HCT116 (cell line): Measurements from ENCODE around the gene MXD1.

ENCODE experiments used
- TF ChIP-seq, protein P1 (sequence below): IDR thresholded peaks from 2 replicates; pipeline ENCODE4 v1.6.1; 2012; ENCODE audit warnings: low read depth
- TF ChIP-seq, protein P2 (sequence below): IDR thresholded peaks from 2 replicates; pipeline ENCODE4 v1.6.1; 2012
- TF ChIP-seq, protein P3 (sequence below), 3 experiments: fragments of 200-600 bp in 1 of 3; sonication (generic) in 1 of 3; IDR thresholded peaks in 2 of 3; conservative IDR thresholded peaks in 1 of 3; 2 replicates each; pipeline ENCODE4 v1.5.1; 2012 to 2017; ENCODE audit warnings: low read depth in 2 of 3, low read length in 2 of 3, antibody characterized with exemption in 1 of 3, borderline replicate concordance in 1 of 3, control low read depth in 1 of 3, mild to moderate bottlenecking in 1 of 3, mixed read lengths in 1 of 3, mixed run types in 1 of 3, moderate library complexity in 1 of 3; ENCODE audit not compliant: insufficient read depth in 1 of 3

DNA sequence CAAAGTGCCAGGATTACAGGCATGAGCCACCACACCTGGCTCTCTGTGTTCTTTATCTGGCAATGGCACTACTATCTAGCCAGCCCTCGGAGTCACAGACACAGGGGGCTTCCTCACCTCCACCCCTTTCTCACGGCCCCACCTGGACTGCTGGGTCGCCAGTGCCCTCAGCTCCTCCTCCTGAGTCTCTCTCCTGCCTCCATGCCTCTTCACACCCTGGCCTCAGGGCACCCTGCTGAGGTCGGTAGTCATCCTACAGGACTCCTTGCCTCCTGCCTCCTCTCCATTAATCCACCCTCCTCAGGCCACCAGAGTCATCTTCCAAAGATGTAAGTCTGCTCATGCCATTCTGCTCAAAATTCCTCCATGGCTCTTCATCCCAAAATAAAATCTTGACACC, 55.1 kb downstream of the MXD1 start:
- TF ChIP-seq, protein P1, sequence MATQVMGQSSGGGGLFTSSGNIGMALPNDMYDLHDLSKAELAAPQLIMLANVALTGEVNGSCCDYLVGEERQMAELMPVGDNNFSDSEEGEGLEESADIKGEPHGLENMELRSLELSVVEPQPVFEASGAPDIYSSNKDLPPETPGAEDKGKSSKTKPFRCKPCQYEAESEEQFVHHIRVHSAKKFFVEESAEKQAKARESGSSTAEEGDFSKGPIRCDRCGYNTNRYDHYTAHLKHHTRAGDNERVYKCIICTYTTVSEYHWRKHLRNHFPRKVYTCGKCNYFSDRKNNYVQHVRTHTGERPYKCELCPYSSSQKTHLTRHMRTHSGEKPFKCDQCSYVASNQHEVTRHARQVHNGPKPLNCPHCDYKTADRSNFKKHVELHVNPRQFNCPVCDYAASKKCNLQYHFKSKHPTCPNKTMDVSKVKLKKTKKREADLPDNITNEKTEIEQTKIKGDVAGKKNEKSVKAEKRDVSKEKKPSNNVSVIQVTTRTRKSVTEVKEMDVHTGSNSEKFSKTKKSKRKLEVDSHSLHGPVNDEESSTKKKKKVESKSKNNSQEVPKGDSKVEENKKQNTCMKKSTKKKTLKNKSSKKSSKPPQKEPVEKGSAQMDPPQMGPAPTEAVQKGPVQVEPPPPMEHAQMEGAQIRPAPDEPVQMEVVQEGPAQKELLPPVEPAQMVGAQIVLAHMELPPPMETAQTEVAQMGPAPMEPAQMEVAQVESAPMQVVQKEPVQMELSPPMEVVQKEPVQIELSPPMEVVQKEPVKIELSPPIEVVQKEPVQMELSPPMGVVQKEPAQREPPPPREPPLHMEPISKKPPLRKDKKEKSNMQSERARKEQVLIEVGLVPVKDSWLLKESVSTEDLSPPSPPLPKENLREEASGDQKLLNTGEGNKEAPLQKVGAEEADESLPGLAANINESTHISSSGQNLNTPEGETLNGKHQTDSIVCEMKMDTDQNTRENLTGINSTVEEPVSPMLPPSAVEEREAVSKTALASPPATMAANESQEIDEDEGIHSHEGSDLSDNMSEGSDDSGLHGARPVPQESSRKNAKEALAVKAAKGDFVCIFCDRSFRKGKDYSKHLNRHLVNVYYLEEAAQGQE = no peak
- TF ChIP-seq, protein P2, sequence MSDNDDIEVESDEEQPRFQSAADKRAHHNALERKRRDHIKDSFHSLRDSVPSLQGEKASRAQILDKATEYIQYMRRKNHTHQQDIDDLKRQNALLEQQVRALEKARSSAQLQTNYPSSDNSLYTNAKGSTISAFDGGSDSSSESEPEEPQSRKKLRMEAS = no peak
- TF ChIP-seq, protein P3, sequence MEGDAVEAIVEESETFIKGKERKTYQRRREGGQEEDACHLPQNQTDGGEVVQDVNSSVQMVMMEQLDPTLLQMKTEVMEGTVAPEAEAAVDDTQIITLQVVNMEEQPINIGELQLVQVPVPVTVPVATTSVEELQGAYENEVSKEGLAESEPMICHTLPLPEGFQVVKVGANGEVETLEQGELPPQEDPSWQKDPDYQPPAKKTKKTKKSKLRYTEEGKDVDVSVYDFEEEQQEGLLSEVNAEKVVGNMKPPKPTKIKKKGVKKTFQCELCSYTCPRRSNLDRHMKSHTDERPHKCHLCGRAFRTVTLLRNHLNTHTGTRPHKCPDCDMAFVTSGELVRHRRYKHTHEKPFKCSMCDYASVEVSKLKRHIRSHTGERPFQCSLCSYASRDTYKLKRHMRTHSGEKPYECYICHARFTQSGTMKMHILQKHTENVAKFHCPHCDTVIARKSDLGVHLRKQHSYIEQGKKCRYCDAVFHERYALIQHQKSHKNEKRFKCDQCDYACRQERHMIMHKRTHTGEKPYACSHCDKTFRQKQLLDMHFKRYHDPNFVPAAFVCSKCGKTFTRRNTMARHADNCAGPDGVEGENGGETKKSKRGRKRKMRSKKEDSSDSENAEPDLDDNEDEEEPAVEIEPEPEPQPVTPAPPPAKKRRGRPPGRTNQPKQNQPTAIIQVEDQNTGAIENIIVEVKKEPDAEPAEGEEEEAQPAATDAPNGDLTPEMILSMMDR (IDR thresholded peaks at IDR 0.05 in 2 of 3, conservative IDR thresholded peaks at IDR 0.05 in 1 of 3; ENCODE audit: borderline replicate concordance in 1 of 3, insufficient read depth in 1 of 3, low read depth in 2 of 3, low read length in 2 of 3) = no peak
